ENCODE measurements around the gene AVP.

DNA sequence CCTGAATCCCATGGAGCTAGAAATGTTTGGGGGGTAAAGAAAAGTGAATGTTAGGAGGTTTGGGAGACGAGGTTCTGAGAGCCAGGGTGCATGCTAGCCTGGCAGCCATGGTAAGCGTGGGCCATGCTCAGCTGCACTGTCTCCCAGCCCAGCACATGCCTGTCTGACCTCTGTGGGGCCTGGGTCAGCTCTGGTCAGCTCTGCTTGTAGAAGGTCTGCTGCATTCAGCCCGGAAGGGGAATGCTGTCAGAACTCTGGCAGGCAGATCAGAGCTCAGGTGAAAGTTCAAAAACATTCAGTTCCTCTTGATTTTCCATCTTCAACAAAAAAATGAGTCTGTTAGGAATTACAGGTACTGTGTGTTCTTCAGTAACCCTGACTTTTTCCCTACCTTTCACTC, 46.9 kb downstream of the AVP start:
- TF ChIP-seq, protein P1, sequence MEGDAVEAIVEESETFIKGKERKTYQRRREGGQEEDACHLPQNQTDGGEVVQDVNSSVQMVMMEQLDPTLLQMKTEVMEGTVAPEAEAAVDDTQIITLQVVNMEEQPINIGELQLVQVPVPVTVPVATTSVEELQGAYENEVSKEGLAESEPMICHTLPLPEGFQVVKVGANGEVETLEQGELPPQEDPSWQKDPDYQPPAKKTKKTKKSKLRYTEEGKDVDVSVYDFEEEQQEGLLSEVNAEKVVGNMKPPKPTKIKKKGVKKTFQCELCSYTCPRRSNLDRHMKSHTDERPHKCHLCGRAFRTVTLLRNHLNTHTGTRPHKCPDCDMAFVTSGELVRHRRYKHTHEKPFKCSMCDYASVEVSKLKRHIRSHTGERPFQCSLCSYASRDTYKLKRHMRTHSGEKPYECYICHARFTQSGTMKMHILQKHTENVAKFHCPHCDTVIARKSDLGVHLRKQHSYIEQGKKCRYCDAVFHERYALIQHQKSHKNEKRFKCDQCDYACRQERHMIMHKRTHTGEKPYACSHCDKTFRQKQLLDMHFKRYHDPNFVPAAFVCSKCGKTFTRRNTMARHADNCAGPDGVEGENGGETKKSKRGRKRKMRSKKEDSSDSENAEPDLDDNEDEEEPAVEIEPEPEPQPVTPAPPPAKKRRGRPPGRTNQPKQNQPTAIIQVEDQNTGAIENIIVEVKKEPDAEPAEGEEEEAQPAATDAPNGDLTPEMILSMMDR (IDR thresholded peaks at IDR 0.05): no peak
- TF ChIP-seq POLR2A (IDR thresholded peaks at IDR 0.05): no peak

Data from body of pancreas (tissue), 4 donors.